GM21723 (cell line): Measurements from ENCODE around the gene BIK.
"Not testable (repeated sequence)": the region's sequence is repeated elsewhere in the genome, so short reads cannot be mapped to it uniquely, and the experiment has no call there.

Experiments used
- ATAC-seq: cut with Tn5 transposase; IDR thresholded peaks from one replicate; pipeline ENCODE4 v1.9.1; 2021; ENCODE audit warnings: mild to moderate bottlenecking, moderate library complexity; ENCODE audit not compliant: unreplicated experiment

Gene BIK

DNA sequence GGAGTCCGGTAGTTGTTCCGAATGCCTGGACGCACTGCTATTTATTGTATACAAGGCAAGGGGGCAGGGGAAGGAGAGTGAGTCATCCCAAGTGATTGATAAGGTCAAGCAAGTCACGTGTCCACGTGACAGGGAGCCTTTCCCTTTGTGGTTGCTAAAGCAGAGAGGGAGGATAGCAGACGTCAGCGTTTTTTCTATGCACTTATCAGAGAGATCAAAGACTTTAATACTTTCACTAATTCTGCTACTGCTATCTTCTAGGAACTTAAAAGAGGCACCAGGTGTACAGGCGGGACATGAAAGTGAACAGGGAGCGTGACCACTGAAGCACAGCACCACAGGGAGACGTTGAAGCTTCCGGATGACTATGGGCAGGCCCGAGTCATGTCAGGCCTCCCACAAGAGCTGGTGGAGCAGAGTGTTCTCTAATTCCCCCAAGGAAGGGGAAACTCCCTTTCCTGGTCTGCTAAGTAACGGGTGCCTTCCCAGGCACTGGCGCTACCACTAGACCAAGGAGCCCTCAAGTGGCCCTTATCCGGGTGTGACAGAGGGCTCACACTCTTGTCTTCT, 6.4 kb upstream of the BIK start:
- ATAC-seq, result not testable (repeated sequence)

- not testable (repeated sequence) for ATAC-seq
These were observed 5.6 kb upstream of the BIK start for GRCh38 chr22:43104950-43105349.

- ATAC-seq, result no peak
These were observed 4.2 kb upstream of the BIK start for GRCh38 chr22:43106302-43106701.

DNA sequence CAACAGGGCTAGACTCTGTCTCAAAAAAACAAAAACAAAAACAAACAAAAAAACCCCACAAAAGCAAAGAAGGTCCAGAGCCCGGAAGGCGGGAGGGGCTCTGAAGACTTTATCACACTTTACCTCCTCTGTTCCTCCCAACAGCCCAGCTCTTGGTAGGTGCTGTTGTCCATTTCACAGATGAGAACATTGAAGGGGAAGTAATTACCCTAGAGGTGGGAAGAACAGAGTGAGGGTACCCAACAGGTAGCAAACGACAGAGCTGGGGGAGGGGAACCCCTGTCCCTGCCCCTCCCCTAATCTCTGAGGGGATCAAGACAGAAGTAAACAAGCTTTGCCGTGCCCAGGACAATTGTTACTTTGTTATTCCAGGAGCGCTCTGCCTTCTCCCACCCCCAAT, 1.0 kb upstream of the BIK start:
- ATAC-seq, result no peak

GRCh38 chr22:43109921-43110443, 568 bp upstream of the BIK start:
- ATAC-seq, result no peak

DNA sequence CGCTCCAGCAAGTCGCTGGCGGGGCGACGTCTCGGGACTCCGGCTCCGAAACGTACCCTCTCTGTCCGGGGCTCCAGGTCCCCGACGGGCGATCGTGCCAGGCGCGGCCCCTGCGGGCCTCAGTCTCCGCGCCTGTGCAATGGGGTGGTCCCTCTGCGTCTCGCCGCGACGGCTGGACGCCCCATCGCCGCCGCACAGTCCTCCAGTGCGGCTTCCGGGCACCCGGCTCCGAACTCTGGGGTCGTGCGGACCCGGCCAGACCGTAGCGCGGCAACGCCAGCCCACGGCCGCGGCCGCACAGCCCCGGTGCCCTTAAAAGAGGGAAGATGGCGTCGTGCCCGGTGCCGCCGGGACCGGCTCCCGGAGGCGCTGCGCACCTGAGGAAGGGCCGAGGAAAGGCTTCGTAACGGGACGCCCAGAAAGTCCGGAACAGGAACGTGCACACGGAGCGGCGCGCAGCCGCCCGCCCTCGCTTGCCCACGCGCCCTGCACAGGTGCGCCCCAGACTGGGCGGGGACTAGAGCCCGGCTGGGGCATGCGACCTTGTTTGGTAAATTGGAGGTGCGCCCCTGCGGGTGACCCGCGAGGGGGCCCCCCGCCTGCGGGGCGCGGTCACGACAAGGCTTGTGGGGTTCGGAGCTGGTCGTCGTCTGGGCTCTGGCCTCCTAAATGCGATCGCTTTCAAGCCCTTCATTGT, 525 bp downstream of the BIK start:
- ATAC-seq, result peak; percentile 67

- no peak for ATAC-seq
These were observed 3.1 kb downstream of the BIK start for GRCh38 chr22:43113526-43114251.

GRCh38 chr22:43114958-43115357, 4.4 kb downstream of the BIK start:
- no peak for ATAC-seq

GRCh38 chr22:43116932-43117331, 6.4 kb downstream of the BIK start:
- no peak for ATAC-seq

DNA sequence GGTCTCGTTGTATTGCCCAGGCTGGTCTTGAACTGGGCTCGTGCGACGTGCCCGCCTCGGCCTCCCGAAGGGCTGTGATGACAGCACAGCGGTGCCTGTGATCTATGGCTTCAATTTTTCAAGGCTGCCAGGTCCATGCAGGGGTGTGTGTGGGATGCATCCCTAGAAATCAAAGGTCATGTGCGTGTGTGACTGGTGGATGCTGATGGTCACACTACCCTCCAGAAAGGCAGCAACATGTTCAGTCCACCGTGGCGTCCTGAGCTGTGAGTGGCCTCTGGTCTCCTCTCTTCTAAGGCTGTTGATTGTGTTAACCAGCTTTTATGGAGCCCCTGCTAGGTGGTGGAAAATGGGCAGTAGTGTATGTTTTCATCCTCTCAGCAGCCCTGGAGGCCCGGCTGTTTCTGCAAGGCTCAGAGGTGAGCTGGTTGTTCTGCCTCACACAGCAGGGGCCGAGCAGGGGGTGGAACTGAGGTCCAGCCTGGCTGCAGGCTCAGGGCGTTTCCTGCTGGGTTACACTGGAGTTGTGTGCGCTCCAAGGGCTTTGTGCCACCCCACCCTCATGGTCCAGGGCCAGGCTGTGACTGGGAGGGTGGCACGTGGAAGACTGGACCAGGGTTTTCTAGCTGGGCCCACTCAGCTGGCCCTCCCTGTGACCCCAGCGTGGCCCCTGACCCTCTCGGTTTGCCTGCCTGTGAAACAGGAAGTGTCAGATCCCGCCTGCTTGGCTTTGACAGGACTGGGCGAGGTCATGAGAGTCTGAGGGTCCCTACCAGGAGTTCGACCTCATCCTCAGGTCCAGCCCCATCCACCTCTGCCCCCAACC, 7.7 kb downstream of the BIK start:
- ATAC-seq, result no peak

- ATAC-seq, result peak; percentile 52
These were observed 8.5 kb downstream of the BIK start for GRCh38 chr22:43118953-43119458.

DNA sequence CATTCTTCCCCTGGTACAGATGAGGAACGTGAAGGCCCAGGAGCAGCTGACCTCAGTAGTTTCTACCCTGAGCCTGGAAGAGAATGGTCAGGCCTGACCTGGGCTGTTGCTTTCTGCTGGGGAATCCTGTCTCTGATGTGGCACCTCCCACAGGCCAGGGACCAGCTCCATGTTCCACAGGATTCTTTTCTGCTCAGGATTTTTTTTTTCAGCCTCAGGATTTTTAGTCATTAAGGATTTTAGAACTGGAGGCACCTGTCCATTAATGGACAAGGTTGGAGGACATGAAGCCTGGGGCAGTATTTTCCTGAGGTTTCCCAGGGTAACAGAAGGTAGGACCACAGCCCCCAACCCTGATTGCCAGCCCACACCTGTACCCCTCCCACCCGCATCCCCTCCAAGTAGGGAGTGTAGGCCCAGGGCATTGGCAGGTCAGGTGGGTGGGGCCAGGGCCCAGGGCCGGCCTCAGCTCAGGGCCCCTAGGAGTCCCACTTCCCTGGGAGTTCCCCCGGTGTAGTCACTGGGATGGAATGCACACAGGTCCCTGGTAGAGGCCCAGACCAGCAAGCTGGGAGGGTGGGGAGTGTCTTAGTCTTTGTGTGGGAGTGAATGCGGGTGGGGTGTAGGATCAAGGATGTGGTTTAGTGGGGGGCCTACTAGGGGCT, 16.1 kb downstream of the BIK start:
- no peak for ATAC-seq

DNA sequence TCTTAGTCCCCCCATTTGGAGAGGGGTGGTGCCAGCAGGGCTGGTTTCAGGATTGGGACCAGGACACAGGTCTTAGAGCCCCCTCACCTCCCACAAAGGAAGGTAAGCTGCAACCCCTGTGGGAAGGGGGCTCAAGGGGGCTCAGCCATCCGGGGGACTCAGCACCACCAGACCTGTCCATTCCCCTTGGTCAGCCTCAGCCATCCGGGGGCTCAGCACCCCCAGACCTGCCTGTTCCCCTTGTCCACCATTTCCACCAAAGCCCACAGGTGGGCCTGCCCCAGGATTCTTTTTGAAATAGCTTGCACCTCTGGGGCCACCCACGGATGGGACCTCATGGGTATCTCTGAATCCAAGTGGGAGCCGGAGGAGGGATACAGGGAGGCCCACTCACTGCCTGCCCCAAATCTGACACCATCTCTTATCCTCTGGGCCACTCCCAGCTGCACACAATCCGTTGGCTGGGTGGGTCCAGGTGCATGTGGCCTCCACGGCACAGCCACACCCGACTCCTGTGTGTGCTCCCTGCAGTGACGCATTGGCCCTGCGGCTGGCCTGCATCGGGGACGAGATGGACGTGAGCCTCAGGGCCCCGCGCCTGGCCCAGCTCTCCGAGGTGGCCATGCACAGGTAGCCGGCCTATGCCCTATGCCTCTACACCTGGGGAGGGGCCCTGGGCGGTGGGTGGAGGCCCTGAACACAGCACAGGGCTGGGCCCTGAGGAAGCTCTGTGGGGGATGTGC, 16.8 kb downstream of the BIK start:
- ATAC-seq, result no peak

GRCh38 chr22:43128116-43128515, 17.6 kb downstream of the BIK start:
- no peak for ATAC-seq

GRCh38 chr22:43128928-43129424, 18.4 kb downstream of the BIK start:
- ATAC-seq, result no peak

- ATAC-seq, result no peak
These were observed 19.2 kb downstream of the BIK start for GRCh38 chr22:43129426-43130425.

DNA sequence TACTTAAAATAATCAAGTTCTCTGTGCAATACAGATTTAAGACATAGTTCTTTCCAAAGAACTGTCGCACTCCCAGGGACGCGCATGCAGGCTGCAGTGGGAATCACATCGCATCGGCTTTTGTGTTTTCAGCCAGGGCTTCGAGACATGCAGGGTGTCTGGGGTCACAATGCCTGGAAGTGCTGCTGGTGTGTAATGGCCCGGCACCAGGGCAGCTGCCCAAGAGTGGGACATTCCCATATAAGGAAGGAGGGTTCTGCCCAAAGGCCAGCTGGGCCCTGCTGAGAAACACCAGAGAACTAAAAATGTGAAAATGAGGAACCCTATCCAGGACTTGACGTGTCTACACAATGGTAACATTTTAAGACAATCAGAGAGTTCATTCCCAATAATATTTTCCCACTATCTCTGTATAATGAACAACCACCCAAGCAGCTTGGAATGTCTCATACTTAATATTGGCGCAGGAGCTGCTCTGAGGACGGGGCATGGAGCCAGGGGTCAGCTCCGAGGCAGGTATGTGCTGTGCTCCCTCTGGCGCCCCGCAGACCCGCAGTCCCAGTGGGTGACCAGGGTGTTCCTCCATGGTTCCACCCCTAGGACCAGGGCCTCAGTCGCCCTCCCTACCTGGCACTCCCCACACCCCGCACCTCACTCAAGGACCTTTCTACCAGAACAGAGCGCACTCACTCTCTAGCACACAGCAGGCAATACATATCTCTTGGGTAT, 21.4 kb downstream of the BIK start:
- no peak for ATAC-seq

DNA sequence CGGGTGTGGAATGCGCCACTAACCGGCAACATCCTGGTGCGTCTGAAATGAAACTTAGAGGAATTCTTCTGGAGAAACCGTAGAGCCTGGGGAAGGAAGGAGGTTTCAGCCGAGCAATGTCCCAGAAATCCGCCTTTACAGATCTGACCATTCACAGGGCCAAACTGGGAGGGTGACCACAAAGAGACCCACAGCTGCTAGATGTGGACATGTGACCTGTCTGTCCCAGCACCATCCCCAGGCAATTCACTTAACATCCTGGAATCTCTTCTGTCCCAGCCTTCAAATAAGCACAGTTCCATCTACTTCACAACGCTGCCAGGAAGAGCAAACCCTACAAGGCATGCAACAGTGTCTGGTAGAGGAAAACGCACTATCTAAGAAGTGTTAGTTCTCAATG, 22.9 kb downstream of the BIK start:
- ATAC-seq, result no peak
